Neural progenitor cell (in vitro differentiated cells): ENCODE data around the gene SMG6. TPM values are rescaled to one million over a fixed set of nuclear protein-coding genes. Genes with fewer than 3 reads are reported as not detected.
A peak's percentile ranks its signal among the peaks of the same experiment; 100 is the strongest.

Experiments used
- DNase-seq: peaks from one replicate; pipeline ENCODE4 v3.0.0-alpha.2; 2016; ENCODE audit warnings: low spot score
- H2AFZ ChIP-seq: fragments of 200-600 bp; sonication (generic); replicated peaks from 2 replicates; pipeline ENCODE4 v1.6.1; 2016; ENCODE audit warnings: antibody characterized with exemption
- H3F3A ChIP-seq: fragments of 200-600 bp; sonication (generic); 2 replicates; pipeline ENCODE4 v1.6.1; 2016; ENCODE audit warnings: antibody characterized with exemption, low read depth
- H3K27ac ChIP-seq: fragments of 200-600 bp; sonication (generic); 2 replicates; pipeline ENCODE4 v1.5.1; 2016; ENCODE audit warnings: mild to moderate bottlenecking
- H3K27me3 ChIP-seq: fragments of 200-600 bp; sonication (generic); 2 replicates; pipeline ENCODE4 v1.6.1; 2016; ENCODE audit warnings: mild to moderate bottlenecking, moderate library complexity
- H3K36me3 ChIP-seq: fragments of 200-600 bp; sonication (generic); 2 replicates; pipeline ENCODE4 v1.5.1; 2016
- H3K4me1 ChIP-seq: fragments of 200-600 bp; sonication (generic); 2 replicates; pipeline ENCODE4 v1.6.1; 2016; ENCODE audit warnings: mixed run types
- H3K4me2 ChIP-seq: fragments of 200-600 bp; sonication (generic); 2 replicates; pipeline ENCODE4 v1.6.1; 2016
- H3K4me3 ChIP-seq: fragments of 200-600 bp; sonication (generic); 2 replicates; pipeline ENCODE4 v1.5.1; 2016
- H3K79me2 ChIP-seq: fragments of 200-600 bp; sonication (generic); 2 replicates; pipeline ENCODE4 v1.6.1; 2016; ENCODE audit warnings: low read depth
- H3K9ac ChIP-seq: fragments of 200-600 bp; sonication (generic); 2 replicates; pipeline ENCODE4 v1.6.1; 2016
- H3K9me3 ChIP-seq: fragments of 200-600 bp; sonication (generic); 2 replicates; pipeline ENCODE4 v1.5.1; 2016; ENCODE audit warnings: low read depth
- H4K20me1 ChIP-seq: fragments of 200-600 bp; sonication (generic); 2 replicates; pipeline ENCODE4 v1.6.1; 2016; ENCODE audit warnings: low read depth
- H3K27ac Mint-ChIP-seq: 3 replicates; pipeline ENCODE4 v1.8.0; 2021; ENCODE audit warnings: mixed read lengths
- H3K27me3 Mint-ChIP-seq: 2 replicates; pipeline ENCODE4 v1.8.0; 2022; ENCODE audit warnings: low read depth, mild to moderate bottlenecking, inconsistent platforms, moderate library complexity, mixed read lengths; ENCODE audit not compliant: insufficient read depth
- H3K36me3 Mint-ChIP-seq: 3 replicates; pipeline ENCODE4 v1.8.0; 2021; ENCODE audit warnings: mixed read lengths
- H3K4me1 Mint-ChIP-seq: 3 replicates; pipeline ENCODE4 v1.8.0; 2021; ENCODE audit warnings: mixed read lengths
- H3K4me3 Mint-ChIP-seq: 3 replicates; pipeline ENCODE4 v1.8.0; 2021; ENCODE audit warnings: mild to moderate bottlenecking, moderate library complexity, mixed read lengths
- H3K9me3 Mint-ChIP-seq: 3 replicates; pipeline ENCODE4 v1.8.0; 2020; ENCODE audit warnings: mixed read lengths
- CTCF ChIP-seq: fragments of 200-600 bp; sonication (generic); IDR thresholded peaks from 2 replicates; pipeline ENCODE4 v1.5.1; 2017; ENCODE audit warnings: antibody characterized with exemption, mild to moderate bottlenecking
- EZH2 ChIP-seq: fragments of 200-600 bp; sonication (generic); IDR thresholded peaks from 2 replicates; pipeline ENCODE4 v1.6.1; 2017; ENCODE audit warnings: antibody characterized with exemption, mild to moderate bottlenecking, moderate library complexity
- EZH2phosphoT487 ChIP-seq: fragments of 200-600 bp; sonication (generic); IDR thresholded peaks from 2 replicates; pipeline ENCODE4 v1.6.1; 2017; ENCODE audit warnings: antibody characterized with exemption
- total RNA-seq: library from RNA; depleted of rRNA; stranded (reverse); fragments of >200 nt; gene quantifications from 2 replicates; pipeline ENCODE4 v1.2.3, GENCODE V29; 2015; ENCODE audit warnings: low replicate concordance

SMG6 gene
- total RNA-seq, 1 donor from 2014 or later, result 19.0 TPM

- H3K36me3 ChIP-seq, result no peaks in the 10 kb centered on the region
- no peak for TF ChIP-seq EZH2phosphoT487
- no peak for TF ChIP-seq CTCF
- TF ChIP-seq EZH2, result no peak
- no peak overlapping the region for H3K4me3 ChIP-seq
- H3K9me3 Mint-ChIP-seq, result no peaks in the 10 kb centered on the region
- H4K20me1 ChIP-seq, result peaks cover 4% of the 10 kb centered on the region
- H3K4me1 ChIP-seq, result peaks cover 21% of the 10 kb centered on the region
- no peak overlapping the region for H3K27ac Mint-ChIP-seq
- H3K9ac ChIP-seq, result no peak overlapping the region
- peaks cover 21% of the 10 kb centered on the region for H3F3A ChIP-seq
- peaks cover 99% of the 10 kb centered on the region for H3K27me3 ChIP-seq
- no peak overlapping the region for H3K27ac ChIP-seq
- H2AFZ ChIP-seq, result no peak overlapping the region
- DNase-seq, result no peak
- H3K27me3 Mint-ChIP-seq, result peaks cover 16% of the 10 kb centered on the region
- no peak overlapping the region for H3K4me2 ChIP-seq
- peaks cover 54% of the 10 kb centered on the region for H3K4me1 Mint-ChIP-seq
- H3K36me3 Mint-ChIP-seq, result no peaks in the 10 kb centered on the region
- H3K79me2 ChIP-seq, result no peaks in the 10 kb centered on the region
- H3K9me3 ChIP-seq, result no peaks in the 10 kb centered on the region
- H3K4me3 Mint-ChIP-seq, result peak overlapping the region; percentile 28
Observed at GRCh38 chr17:2019723-2020122, 283.9 kb downstream of the SMG6 start.

- Histone ChIP-seq H3K4me3 (no peak overlapping the region), H3F3A (peaks cover 13% of the 10 kb centered on the region), H3K9me3 (no peaks in the 10 kb centered on the region), H3K4me1 (peaks cover 13% of the 10 kb centered on the region), H3K36me3 (no peaks in the 10 kb centered on the region), H3K9ac (no peak overlapping the region), H3K79me2 (no peaks in the 10 kb centered on the region), H3K27me3 (peaks cover 99% of the 10 kb centered on the region), H2AFZ (no peak overlapping the region), H3K27ac (no peak overlapping the region), H4K20me1 (peaks cover 4% of the 10 kb centered on the region), H3K4me2 (no peak overlapping the region)
- TF ChIP-seq EZH2phosphoT487 (no peak), EZH2 (no peak), CTCF (no peak)
- DNase-seq, result no peak
- H3K4me3 Mint-ChIP-seq, result peak overlapping the region; percentile 28
- H3K4me1 Mint-ChIP-seq, result peaks cover 56% of the 10 kb centered on the region
- peak overlapping the region; percentile 86 for H3K27ac Mint-ChIP-seq
- H3K27me3 Mint-ChIP-seq, result peaks cover 15% of the 10 kb centered on the region
- H3K9me3 Mint-ChIP-seq, result no peaks in the 10 kb centered on the region
- no peaks in the 10 kb centered on the region for H3K36me3 Mint-ChIP-seq
Observed at GRCh38 chr17:2018716-2019510, 284.7 kb downstream of the SMG6 start.

- peaks cover 16% of the 10 kb centered on the region for H3K27me3 Mint-ChIP-seq
- peak overlapping the region; percentile 87 for H3K27ac Mint-ChIP-seq
- H3K9me3 Mint-ChIP-seq, result no peaks in the 10 kb centered on the region
- Histone ChIP-seq H3K4me3 (no peak overlapping the region), H3K4me2 (no peak overlapping the region), H3K27ac (no peak overlapping the region), H3K79me2 (no peaks in the 10 kb centered on the region), H3K27me3 (peaks cover 97% of the 10 kb centered on the region), H3K9ac (no peak overlapping the region), H3F3A (peaks cover 1% of the 10 kb centered on the region), H2AFZ (no peak overlapping the region), H3K36me3 (no peaks in the 10 kb centered on the region), H4K20me1 (peaks cover 1% of the 10 kb centered on the region), H3K4me1 (no peaks in the 10 kb centered on the region), H3K9me3 (no peaks in the 10 kb centered on the region)
- DNase-seq, result no peak
- H3K4me3 Mint-ChIP-seq, result no peak overlapping the region
- no peaks in the 10 kb centered on the region for H3K36me3 Mint-ChIP-seq
- TF ChIP-seq EZH2 (no peak), EZH2phosphoT487 (no peak)
- peaks cover 53% of the 10 kb centered on the region for H3K4me1 Mint-ChIP-seq
Observed at GRCh38 chr17:2017274-2017941, 286.2 kb downstream of the SMG6 start.

- TF ChIP-seq CTCF (no peak), EZH2 (no peak), EZH2phosphoT487 (no peak)
- H3K9me3 ChIP-seq, result no peaks in the 10 kb centered on the region
- no peaks in the 10 kb centered on the region for H3K36me3 ChIP-seq
- peaks cover 8% of the 10 kb centered on the region for H3K4me1 ChIP-seq
- no peak overlapping the region for H3K4me3 Mint-ChIP-seq
- DNase-seq, result no peak
- H3K4me1 Mint-ChIP-seq, result peaks cover 63% of the 10 kb centered on the region
- no peaks in the 10 kb centered on the region for H3K9me3 Mint-ChIP-seq
- H3K79me2 ChIP-seq, result no peaks in the 10 kb centered on the region
- peaks cover 97% of the 10 kb centered on the region for H3K27me3 ChIP-seq
- no peak overlapping the region for H2AFZ ChIP-seq
- H3K4me3 ChIP-seq, result no peak overlapping the region
- peaks cover 18% of the 10 kb centered on the region for H3K27me3 Mint-ChIP-seq
- peaks cover 8% of the 10 kb centered on the region for H4K20me1 ChIP-seq
- H3K27ac Mint-ChIP-seq, result no peak overlapping the region
- H3F3A ChIP-seq, result peaks cover 11% of the 10 kb centered on the region
- no peak overlapping the region for H3K27ac ChIP-seq
- no peak overlapping the region for H3K4me2 ChIP-seq
- H3K9ac ChIP-seq, result no peak overlapping the region
- H3K36me3 Mint-ChIP-seq, result no peaks in the 10 kb centered on the region
Observed at GRCh38 chr17:2016494-2016893, 287.1 kb downstream of the SMG6 start.
